Loucy (cell line): Measurements from ENCODE around the gene FIBCD1.

Experiments used
- H2AFZ ChIP-seq: fragments of 200-600 bp; sonication (generic); 2 replicates; pipeline ENCODE4 v1.6.0; 2016; ENCODE audit warnings: antibody characterized with exemption, mild to moderate bottlenecking, low read length, moderate library complexity
- H3F3A ChIP-seq: fragments of 200-600 bp; 2 replicates; pipeline ENCODE4 v1.6.0; 2016; ENCODE audit warnings: antibody characterized with exemption, low read depth, mild to moderate bottlenecking
- H3K27me3 ChIP-seq: fragments of 200-600 bp; sonication (generic); 2 replicates; pipeline ENCODE4 v1.6.1; 2014; ENCODE audit warnings: low read length, mild to moderate bottlenecking; ENCODE audit not compliant: insufficient read depth, poor library complexity, severe bottlenecking
- H3K36me3 ChIP-seq: fragments of 200-600 bp; sonication (generic); 2 replicates; pipeline ENCODE4 v1.6.1; 2016; ENCODE audit warnings: low read length; ENCODE audit not compliant: insufficient read depth
- H3K4me1 ChIP-seq: fragments of 200-600 bp; sonication (generic); 2 replicates; pipeline ENCODE4 v1.5.1; 2014; ENCODE audit warnings: low read length, mild to moderate bottlenecking; ENCODE audit not compliant: insufficient read depth, poor library complexity, severe bottlenecking
- H3K4me2 ChIP-seq: fragments of 200-600 bp; sonication (generic); 2 replicates; pipeline ENCODE4 v1.6.0; 2014; ENCODE audit warnings: antibody characterized with exemption, low read length, low read depth, mild to moderate bottlenecking; ENCODE audit not compliant: poor library complexity, severe bottlenecking
- H3K4me3 ChIP-seq: fragments of 200-600 bp; sonication (generic); 2 replicates; pipeline ENCODE4 v1.5.1; 2014; ENCODE audit warnings: low read length, mild to moderate bottlenecking, mixed read lengths; ENCODE audit not compliant: poor library complexity, severe bottlenecking
- H3K79me2 ChIP-seq: fragments of 200-600 bp; sonication (generic); 2 replicates; pipeline ENCODE4 v1.6.1; 2014; ENCODE audit warnings: low read length; ENCODE audit not compliant: insufficient read depth
- H3K9ac ChIP-seq: fragments of 200-600 bp; sonication (generic); 2 replicates; pipeline ENCODE4 v1.6.0; 2014; ENCODE audit warnings: mild to moderate bottlenecking, low read depth, low read length, moderate library complexity; ENCODE audit not compliant: poor library complexity, severe bottlenecking
- H3K9me2 ChIP-seq: fragments of 200-600 bp; sonication (generic); replicated peaks from 2 replicates; pipeline ENCODE4 v1.6.1; 2016; ENCODE audit warnings: low read depth, low read length, mixed read lengths
- H3K9me3 ChIP-seq: fragments of 200-600 bp; sonication (generic); 2 replicates; pipeline ENCODE4 v1.6.1; 2014; ENCODE audit warnings: mild to moderate bottlenecking, antibody characterized with exemption, low read length, low read depth; ENCODE audit not compliant: insufficient read depth
- H4K20me1 ChIP-seq: fragments of 200-600 bp; sonication (generic); 2 replicates; pipeline ENCODE4 v1.6.0; 2014; ENCODE audit warnings: antibody characterized with exemption, low read length, mild to moderate bottlenecking; ENCODE audit not compliant: insufficient read depth, poor library complexity, severe bottlenecking
- EZH2phosphoT487 ChIP-seq: fragments of 200-600 bp; IDR thresholded peaks from 2 replicates; pipeline ENCODE4 v1.6.1; 2018; ENCODE audit warnings: antibody characterized with exemption, mild to moderate bottlenecking, moderate library complexity, borderline replicate concordance
- TF ChIP-seq, protein P1 (sequence below): fragments of 200-600 bp; sonication (generic); conservative IDR thresholded peaks from 2 replicates; pipeline ENCODE4 v1.5.1; 2014; ENCODE audit warnings: mild to moderate bottlenecking, antibody characterized with exemption, low read length

The FIBCD1 gene

DNA sequence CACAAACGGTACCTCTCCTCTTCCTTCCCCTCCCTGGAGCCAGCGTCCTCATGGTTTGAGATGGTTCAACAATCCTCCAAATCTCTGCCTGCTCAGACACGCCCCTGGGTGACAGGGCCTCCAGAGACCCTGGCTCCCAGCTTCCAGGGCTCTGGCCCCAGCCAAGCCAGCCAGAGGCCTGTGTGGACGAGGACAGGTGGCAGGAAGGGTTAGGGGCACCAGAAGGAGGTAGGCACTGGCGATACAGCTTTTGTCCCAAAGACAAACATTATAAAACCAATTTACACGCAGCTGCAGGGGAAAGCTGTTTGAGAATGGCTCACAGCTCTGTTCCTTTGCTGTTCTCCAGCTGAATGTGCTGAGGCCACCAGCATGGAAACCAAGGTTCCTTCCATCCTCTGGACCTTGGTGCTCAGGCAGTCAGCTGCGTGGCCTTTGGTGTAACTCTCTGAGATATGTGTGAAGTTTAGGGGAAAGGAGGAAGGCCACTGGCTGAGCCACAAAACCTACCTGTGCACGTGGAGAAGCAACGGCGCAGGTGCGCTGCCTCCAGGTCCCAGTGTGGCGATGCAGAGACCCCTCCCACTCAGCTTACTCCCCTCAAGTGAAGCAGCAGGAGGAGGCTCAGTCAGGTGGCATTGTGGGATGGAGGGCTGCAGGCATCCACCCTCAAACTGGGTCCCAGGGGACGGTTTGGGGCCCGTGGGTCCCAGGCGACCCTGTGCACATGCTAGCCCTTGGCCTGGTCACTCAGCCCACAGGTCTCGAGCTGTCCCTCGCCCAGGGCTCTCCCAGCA lies 38.1 kb downstream of the FIBCD1 start:
- TF ChIP-seq EZH2phosphoT487, result no peak
- TF ChIP-seq, protein P1, sequence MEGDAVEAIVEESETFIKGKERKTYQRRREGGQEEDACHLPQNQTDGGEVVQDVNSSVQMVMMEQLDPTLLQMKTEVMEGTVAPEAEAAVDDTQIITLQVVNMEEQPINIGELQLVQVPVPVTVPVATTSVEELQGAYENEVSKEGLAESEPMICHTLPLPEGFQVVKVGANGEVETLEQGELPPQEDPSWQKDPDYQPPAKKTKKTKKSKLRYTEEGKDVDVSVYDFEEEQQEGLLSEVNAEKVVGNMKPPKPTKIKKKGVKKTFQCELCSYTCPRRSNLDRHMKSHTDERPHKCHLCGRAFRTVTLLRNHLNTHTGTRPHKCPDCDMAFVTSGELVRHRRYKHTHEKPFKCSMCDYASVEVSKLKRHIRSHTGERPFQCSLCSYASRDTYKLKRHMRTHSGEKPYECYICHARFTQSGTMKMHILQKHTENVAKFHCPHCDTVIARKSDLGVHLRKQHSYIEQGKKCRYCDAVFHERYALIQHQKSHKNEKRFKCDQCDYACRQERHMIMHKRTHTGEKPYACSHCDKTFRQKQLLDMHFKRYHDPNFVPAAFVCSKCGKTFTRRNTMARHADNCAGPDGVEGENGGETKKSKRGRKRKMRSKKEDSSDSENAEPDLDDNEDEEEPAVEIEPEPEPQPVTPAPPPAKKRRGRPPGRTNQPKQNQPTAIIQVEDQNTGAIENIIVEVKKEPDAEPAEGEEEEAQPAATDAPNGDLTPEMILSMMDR, result no peak
- H3K4me2 ChIP-seq, result no peak overlapping the region
- no peaks in the 10 kb centered on the region for H3K27me3 ChIP-seq
- H3K9ac ChIP-seq, result no peak overlapping the region
- no peak overlapping the region for H2AFZ ChIP-seq
- no peaks in the 10 kb centered on the region for H3K4me1 ChIP-seq
- no peaks in the 10 kb centered on the region for H3K36me3 ChIP-seq
- H3K4me3 ChIP-seq, result no peak overlapping the region
- H3K79me2 ChIP-seq, result no peaks in the 10 kb centered on the region
- H4K20me1 ChIP-seq, result no peaks in the 10 kb centered on the region
- H3K9me3 ChIP-seq, result no peaks in the 10 kb centered on the region
- no peaks in the 10 kb centered on the region for H3K9me2 ChIP-seq
- H3F3A ChIP-seq, result no peaks in the 10 kb centered on the region

DNA sequence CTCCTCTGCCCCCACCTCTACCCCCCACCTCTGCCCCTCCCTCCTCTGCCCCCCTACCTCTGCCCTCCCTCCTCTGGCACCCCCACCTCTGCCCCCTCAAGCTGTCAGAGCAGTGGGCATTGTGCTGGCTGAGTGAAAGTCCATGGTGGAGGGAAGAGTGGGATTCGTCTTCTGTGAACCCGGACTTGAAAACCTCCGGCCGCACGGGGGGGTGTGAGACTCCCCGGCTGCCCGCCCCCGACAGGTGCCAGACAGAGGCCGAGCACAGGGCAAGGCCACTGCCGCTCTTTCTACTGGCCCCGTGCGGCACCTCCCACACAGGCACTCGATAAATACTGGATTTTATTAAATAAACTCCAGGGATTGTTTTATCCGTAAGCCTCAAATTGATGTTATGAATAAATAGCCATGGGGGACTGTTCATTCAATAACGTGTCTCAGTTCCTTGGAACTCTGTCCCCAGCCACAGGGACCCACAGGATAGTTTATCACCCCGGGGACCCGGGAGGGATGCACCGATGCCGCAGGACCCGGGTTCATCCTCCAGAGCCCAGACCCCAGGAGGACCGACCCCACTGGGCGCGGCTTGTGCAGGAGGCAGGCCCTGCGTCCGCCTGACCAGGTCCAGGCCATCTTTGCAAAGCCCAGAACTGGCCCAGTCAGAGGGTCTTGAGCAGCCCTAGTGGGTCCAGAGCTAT lies 39.8 kb downstream of the FIBCD1 start:
- H3K36me3 ChIP-seq, result no peaks in the 10 kb centered on the region
- no peaks in the 10 kb centered on the region for H3F3A ChIP-seq
- H3K79me2 ChIP-seq, result no peaks in the 10 kb centered on the region
- no peak overlapping the region for H3K4me3 ChIP-seq
- H3K9ac ChIP-seq, result no peak overlapping the region
- no peaks in the 10 kb centered on the region for H3K9me2 ChIP-seq
- no peaks in the 10 kb centered on the region for H3K9me3 ChIP-seq
- TF ChIP-seq, protein P1, result no peak
- no peak for TF ChIP-seq EZH2phosphoT487
- H3K4me2 ChIP-seq, result no peak overlapping the region
- H4K20me1 ChIP-seq, result no peaks in the 10 kb centered on the region
- H3K27me3 ChIP-seq, result no peaks in the 10 kb centered on the region
- H3K4me1 ChIP-seq, result no peaks in the 10 kb centered on the region
- H2AFZ ChIP-seq, result no peak overlapping the region

DNA sequence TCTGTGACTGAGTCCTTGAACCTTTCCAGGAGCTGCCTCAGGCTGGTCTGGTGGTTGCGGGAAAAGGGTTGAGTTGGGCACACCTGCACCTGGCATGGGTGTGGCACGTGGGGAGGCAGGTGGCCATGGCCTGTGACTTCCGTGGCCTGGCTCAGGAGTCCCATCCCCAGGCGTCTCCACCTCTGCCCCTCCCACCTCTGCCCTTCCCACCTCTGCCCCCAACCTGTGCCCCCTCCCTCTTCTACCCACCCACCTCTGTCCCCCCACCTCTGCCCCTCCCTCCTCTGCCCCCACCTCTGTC lies 40.5 kb downstream of the FIBCD1 start:
- Histone ChIP-seq H3K36me3 (no peaks in the 10 kb centered on the region), H3K4me1 (no peaks in the 10 kb centered on the region), H2AFZ (no peak overlapping the region), H3K79me2 (no peaks in the 10 kb centered on the region), H3F3A (no peaks in the 10 kb centered on the region), H3K27me3 (no peaks in the 10 kb centered on the region), H3K4me2 (no peak overlapping the region), H3K9me3 (no peaks in the 10 kb centered on the region), H4K20me1 (no peaks in the 10 kb centered on the region), H3K9ac (no peak overlapping the region), H3K9me2 (no peaks in the 10 kb centered on the region), H3K4me3 (no peak overlapping the region)
- TF ChIP-seq, protein P1, result no peak
- no peak for TF ChIP-seq EZH2phosphoT487
